Peyer's patch (tissue), 4 donors: ENCODE data around the gene GRIK3.

Experiments used
- POLR2A ChIP-seq, 2 donors: fragments of 450-650 bp; IDR thresholded peaks; one replicate each; pipeline ENCODE4 v1.5.1; 2017; ENCODE audit warnings: antibody characterized with exemption in 2 of 2, mild to moderate bottlenecking in 2 of 2, moderate library complexity in 2 of 2
- TF ChIP-seq, protein P1 (sequence below), 6 experiments: fragments of 450-650 bp in 4 of 6; fragments of 200-600 bp in 2 of 6; sonication (generic) in 1 of 6; IDR thresholded peaks; one replicate each; pipeline ENCODE4 v1.5.1; 2017 to 2019; ENCODE audit warnings: antibody characterized with exemption in 6 of 6, mild to moderate bottlenecking in 3 of 6, moderate library complexity in 1 of 6

DNA sequence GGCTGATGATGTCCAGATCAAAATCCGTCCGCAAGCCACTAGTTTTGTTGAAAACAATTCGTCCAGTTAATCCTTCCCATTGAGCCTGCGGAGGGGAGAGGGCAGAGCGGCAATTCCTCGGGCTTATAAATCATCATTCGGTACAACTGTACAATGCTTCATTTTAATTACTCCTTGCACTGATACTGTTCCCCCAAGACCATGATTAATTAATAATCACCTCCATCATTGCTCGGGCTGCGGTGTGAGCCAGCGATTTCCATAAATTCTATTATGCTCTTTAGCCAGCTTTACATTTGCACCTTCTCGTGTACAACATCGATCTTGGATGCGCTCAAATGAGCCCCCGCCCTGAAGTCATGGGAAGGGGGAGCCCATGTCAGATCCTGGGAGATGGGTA is 180.7 kb downstream of the GRIK3 start:
- TF ChIP-seq, protein P1, sequence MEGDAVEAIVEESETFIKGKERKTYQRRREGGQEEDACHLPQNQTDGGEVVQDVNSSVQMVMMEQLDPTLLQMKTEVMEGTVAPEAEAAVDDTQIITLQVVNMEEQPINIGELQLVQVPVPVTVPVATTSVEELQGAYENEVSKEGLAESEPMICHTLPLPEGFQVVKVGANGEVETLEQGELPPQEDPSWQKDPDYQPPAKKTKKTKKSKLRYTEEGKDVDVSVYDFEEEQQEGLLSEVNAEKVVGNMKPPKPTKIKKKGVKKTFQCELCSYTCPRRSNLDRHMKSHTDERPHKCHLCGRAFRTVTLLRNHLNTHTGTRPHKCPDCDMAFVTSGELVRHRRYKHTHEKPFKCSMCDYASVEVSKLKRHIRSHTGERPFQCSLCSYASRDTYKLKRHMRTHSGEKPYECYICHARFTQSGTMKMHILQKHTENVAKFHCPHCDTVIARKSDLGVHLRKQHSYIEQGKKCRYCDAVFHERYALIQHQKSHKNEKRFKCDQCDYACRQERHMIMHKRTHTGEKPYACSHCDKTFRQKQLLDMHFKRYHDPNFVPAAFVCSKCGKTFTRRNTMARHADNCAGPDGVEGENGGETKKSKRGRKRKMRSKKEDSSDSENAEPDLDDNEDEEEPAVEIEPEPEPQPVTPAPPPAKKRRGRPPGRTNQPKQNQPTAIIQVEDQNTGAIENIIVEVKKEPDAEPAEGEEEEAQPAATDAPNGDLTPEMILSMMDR (IDR thresholded peaks at IDR 0.05) = no peak
- TF ChIP-seq POLR2A (IDR thresholded peaks at IDR 0.05) = no peak
